Sigmoid colon (tissue), 3 donors: ENCODE measurements around the gene THSD7A.

Experiments used
- POLR2A ChIP-seq, 2 donors: fragments of 450-650 bp; IDR thresholded peaks; one replicate each; pipeline ENCODE4 v1.6.1; 2016; ENCODE audit warnings: antibody characterized with exemption in 2 of 2, mild to moderate bottlenecking in 2 of 2, moderate library complexity in 2 of 2
- TF ChIP-seq, protein P1 (sequence below), 4 experiments: fragments of 450-650 bp in 3 of 4; fragments of 200-600 bp in 1 of 4; IDR thresholded peaks; one replicate each; pipeline ENCODE4 v1.5.1; 2016 to 2019; ENCODE audit warnings: antibody characterized with exemption in 4 of 4, mild to moderate bottlenecking in 3 of 4, moderate library complexity in 2 of 4

DNA sequence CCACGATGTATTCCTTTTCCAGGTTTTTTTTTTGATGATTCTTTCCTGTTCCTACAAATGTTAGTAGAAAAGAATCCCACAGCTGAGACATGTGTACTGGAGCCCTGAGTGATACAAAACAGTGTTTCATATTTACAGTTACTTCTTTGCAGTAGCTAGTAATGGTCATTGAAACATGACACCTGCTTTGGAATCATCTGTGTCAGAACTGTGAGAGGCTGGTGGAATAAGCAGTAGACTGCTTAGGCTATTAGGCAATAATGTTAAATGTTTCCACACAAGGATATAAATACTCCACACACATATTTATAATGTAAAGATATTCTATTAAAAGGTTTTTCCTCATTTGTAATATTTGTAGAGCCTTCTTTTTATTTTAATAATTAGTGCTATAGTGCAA is 394.0 kb downstream of the THSD7A start:
- TF ChIP-seq, protein P1, sequence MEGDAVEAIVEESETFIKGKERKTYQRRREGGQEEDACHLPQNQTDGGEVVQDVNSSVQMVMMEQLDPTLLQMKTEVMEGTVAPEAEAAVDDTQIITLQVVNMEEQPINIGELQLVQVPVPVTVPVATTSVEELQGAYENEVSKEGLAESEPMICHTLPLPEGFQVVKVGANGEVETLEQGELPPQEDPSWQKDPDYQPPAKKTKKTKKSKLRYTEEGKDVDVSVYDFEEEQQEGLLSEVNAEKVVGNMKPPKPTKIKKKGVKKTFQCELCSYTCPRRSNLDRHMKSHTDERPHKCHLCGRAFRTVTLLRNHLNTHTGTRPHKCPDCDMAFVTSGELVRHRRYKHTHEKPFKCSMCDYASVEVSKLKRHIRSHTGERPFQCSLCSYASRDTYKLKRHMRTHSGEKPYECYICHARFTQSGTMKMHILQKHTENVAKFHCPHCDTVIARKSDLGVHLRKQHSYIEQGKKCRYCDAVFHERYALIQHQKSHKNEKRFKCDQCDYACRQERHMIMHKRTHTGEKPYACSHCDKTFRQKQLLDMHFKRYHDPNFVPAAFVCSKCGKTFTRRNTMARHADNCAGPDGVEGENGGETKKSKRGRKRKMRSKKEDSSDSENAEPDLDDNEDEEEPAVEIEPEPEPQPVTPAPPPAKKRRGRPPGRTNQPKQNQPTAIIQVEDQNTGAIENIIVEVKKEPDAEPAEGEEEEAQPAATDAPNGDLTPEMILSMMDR (IDR thresholded peaks at IDR 0.05), result no peak
- no peak for TF ChIP-seq POLR2A (IDR thresholded peaks at IDR 0.05)
